OCI-LY1 (cell line): ENCODE data around the gene DENND1B.

Source experiments
- CTCF ChIP-seq: fragments of 200-600 bp; sonication (generic), shearing (Covaris generic); IDR thresholded peaks from 2 replicates; pipeline ENCODE4 v1.5.1; 2017; ENCODE audit warnings: mild to moderate bottlenecking, antibody characterized with exemption, low read length, moderate library complexity, mixed read lengths
- EZH2 ChIP-seq: fragments of 200-600 bp; sonication (generic), shearing (Covaris generic); IDR thresholded peaks from 2 replicates; pipeline ENCODE4 v1.8.0; 2017; ENCODE audit warnings: borderline replicate concordance, mixed run types, mild to moderate bottlenecking, antibody characterized with exemption, low read length, moderate library complexity, mixed read lengths

GRCh38 chr1:197465528-197466327 lies 309.6 kb downstream of the DENND1B start:
- TF ChIP-seq CTCF (no peak), EZH2 (no peak)
